K562 (cell line): ENCODE data around the gene RNF223. TPM values are rescaled to one million over a fixed set of nuclear protein-coding genes. Genes with fewer than 3 reads are reported as not detected.

ENCODE experiments used
- CBFB ChIP-seq: sonication (generic); formaldehyde crosslinking; IDR thresholded peaks from 2 replicates; pipeline ENCODE4 v1.4.0; 2020; ENCODE audit warnings: mild to moderate bottlenecking, missing genetic modification reagents
- ERF ChIP-seq: fragments of 450-650 bp; formaldehyde crosslinking; IDR thresholded peaks from 2 replicates; pipeline ENCODE4 v1.4.0; 2020; ENCODE audit warnings: mild to moderate bottlenecking, mixed read lengths
- ESRRA ChIP-seq: fragments of 450-650 bp; IDR thresholded peaks from 2 replicates; pipeline ENCODE4 v1.6.1; 2014; ENCODE audit warnings: low read depth, mild to moderate bottlenecking, moderate library complexity, borderline replicate concordance
- FIP1L1 ChIP-seq: fragments of 200-400 bp; formaldehyde crosslinking; IDR thresholded peaks from 2 replicates; pipeline ENCODE4 v1.6.1; 2018; ENCODE audit warnings: mild to moderate bottlenecking, low read depth, low read length; ENCODE audit not compliant: poor library complexity, severe bottlenecking
- PCBP1 ChIP-seq: fragments of 200-400 bp; formaldehyde crosslinking; IDR thresholded peaks from 2 replicates; pipeline ENCODE4 v1.6.1; 2018; ENCODE audit warnings: mild to moderate bottlenecking, low read depth, low read length; ENCODE audit not compliant: poor library complexity, severe bottlenecking
- RBM14 ChIP-seq: fragments of 200-400 bp; formaldehyde crosslinking; IDR thresholded peaks from 2 replicates; pipeline ENCODE4 v1.6.1; 2018; ENCODE audit warnings: low read depth, mild to moderate bottlenecking, low read length, moderate library complexity, borderline replicate concordance; ENCODE audit not compliant: insufficient read depth
- RREB1 ChIP-seq: fragments of 250-450 bp; sonication (Bioruptor Pico); IDR thresholded peaks from 2 replicates; pipeline ENCODE4 v1.4.0; 2020
- TFAP4 ChIP-seq: sonication (generic); formaldehyde crosslinking; IDR thresholded peaks from 2 replicates; pipeline ENCODE4 v1.8.0; 2022; ENCODE audit warnings: missing genetic modification reagents, mild to moderate bottlenecking, moderate library complexity, borderline replicate concordance
- ZBTB33 ChIP-seq: sonication (generic); formaldehyde crosslinking; IDR thresholded peaks from 2 replicates; pipeline ENCODE4 v1.8.1; 2023; ENCODE audit warnings: mild to moderate bottlenecking, missing genetic modification reagents
- ZC3H4 ChIP-seq: sonication (generic); formaldehyde crosslinking; IDR thresholded peaks from 2 replicates; pipeline ENCODE4 v1.9.0; 2021; ENCODE audit warnings: missing genetic modification reagents, borderline replicate concordance
- polyA plus RNA-seq, 8 experiments: library from polyadenylated mRNA; depleted of rRNA in 4 of 8; stranded (reverse) in 5 of 8; unstranded in 3 of 8; fragments of >200 nt; fragmentation: Nextera tagmentation in 2 of 8; fragmentation: Illumina TruSeq in 1 of 8; extraction: Ambion mirVana in 2 of 8; extraction: Trizol in 1 of 8; gene quantifications; 2 replicates each; pipeline versions ENCODE4 v1.2.1 to v1.2.3, GENCODE V29; 2011 to 2014; ENCODE audit warnings: inconsistent platforms in 1 of 8, missing spikeins in 1 of 8
- total RNA-seq, 7 experiments: library from RNA; depleted of rRNA in 6 of 7; stranded (reverse); fragments of >200 nt in 6 of 7; fragmentation: Illumina TruSeq in 2 of 7; extraction: Trizol in 2 of 7; gene quantifications; 2 replicates each; pipeline versions ENCODE4 v1.2.1 to v1.2.3, GENCODE V29; 2011 to 2021; ENCODE audit warnings: low replicate concordance in 1 of 7

RNF223 gene
- total and polyA plus RNA-seq, 9 of the 15 experiments (the other 6 are each of a cell fraction or from before 2014, with no cell fraction given) = 0.04 to 0.32 TPM; not detected in 7

GRCh38 chr1:1067284-1067859, 6.7 kb downstream of the RNF223 start (continued):
- TF ChIP-seq CBFB (CRISPR knock-in tag) (0 out of 2 replicates have a peak, but pooled peaks have one; percentile 19), TFAP4 (CRISPR knock-in tag) (no peak), ZC3H4 (peak; percentile 56; the same call in 1 of the 2 replicates), ESRRA (no peak), ZBTB33 (CRISPR knock-in tag) (peak; percentile 94), RREB1 (CRISPR knock-in tag) (no peak), RBM14 (0 out of 2 replicates have a peak, but pooled peaks have one; percentile 31), ERF (CRISPR knock-in tag) (no peak), FIP1L1 (peak; percentile 66), PCBP1 (peak; percentile 40)
